GM18519 (cell line): ENCODE results near the gene TBL3.
"Not testable (repeated sequence)": the region's sequence is repeated elsewhere in the genome, so short reads cannot be mapped to it uniquely, and the experiment has no call there.

Experiments used
- ATAC-seq: cut with Tn5 transposase; IDR thresholded peaks from one replicate; pipeline ENCODE4 v1.9.1; 2021; ENCODE audit warnings: mild to moderate bottlenecking, moderate library complexity; ENCODE audit not compliant: unreplicated experiment, low FRiP score

The TBL3 gene

DNA sequence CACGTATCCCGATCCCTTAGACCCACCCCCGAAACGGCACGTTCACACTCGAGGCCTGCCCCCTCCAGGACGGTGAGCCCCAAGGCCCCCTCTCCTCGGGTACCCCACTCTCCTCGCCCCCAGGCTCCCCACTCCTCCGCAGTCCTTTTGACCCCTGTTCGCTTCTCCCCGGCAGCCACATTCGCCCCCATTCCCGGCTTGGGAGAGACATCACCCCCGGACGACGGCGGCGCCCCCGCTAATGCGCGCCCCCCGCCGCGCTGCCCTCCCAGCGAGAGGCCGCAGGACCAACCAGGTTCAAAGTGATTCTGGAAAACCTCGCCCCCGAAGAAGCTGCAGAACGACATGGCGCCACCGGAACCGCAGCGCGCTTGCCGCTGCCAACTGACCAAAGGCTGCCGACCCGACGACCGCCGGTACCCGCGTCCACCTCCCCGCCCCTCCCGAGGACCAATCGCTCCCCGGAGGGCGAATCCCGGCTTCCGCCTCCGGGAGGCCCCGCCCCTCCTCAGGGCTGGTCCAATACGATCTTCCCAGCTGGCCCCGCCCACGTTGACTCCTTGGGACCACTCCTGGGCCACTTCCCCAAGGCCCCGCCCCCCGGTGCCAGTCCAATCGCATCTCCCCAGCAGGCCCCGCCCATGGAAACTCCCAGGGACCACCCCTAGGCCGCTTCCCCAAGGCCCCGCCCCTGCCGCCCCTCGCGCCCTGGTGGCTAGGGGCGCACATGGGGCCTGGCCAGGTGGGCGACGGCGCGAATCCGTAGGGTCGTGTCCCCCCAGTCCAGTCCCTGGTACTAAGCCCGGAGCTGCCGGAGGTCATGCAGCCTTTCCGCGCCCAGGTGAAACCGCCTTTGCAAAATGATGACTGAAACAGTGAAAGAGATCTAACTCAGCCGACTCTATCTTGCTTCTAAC lies 28.8 kb upstream of the TBL3 start, which contains the start of gene MSRB1:
TSS of gene MSRB1 (minus strand) at position 390 of the 917 bp plus-strand sequence. CDS start at position 347, 43 bp downstream.
- peak; percentile 85 for ATAC-seq

DNA sequence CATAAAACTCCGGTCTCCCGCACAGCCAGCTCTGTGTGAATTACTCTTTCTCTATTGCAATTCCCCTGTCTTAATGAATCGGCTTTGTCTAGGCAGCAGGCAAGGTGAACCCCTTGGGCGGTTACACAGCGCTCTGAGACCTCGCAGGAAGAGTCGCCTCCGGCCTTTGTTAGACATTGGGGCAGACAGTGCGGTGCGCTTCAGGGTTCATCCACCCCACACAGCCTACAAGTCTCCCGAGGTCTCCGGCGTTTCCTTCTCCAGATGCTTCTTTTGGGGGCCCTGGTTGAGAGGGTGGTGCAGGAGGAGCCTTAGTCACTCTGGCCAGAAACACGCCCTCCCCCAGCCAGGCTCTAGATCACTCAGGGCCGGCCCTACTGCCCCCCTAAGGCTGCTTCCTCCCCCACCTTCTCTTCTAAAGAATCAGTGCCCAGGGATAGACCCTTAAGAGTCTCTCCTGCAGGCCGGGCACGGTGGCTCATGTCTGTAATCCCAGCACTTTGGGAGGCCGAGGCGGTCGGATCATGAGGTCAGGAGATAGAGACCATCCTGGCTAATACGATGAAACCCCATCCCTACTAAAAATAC lies 27.1 kb upstream of the TBL3 start:
- ATAC-seq = no peak

DNA sequence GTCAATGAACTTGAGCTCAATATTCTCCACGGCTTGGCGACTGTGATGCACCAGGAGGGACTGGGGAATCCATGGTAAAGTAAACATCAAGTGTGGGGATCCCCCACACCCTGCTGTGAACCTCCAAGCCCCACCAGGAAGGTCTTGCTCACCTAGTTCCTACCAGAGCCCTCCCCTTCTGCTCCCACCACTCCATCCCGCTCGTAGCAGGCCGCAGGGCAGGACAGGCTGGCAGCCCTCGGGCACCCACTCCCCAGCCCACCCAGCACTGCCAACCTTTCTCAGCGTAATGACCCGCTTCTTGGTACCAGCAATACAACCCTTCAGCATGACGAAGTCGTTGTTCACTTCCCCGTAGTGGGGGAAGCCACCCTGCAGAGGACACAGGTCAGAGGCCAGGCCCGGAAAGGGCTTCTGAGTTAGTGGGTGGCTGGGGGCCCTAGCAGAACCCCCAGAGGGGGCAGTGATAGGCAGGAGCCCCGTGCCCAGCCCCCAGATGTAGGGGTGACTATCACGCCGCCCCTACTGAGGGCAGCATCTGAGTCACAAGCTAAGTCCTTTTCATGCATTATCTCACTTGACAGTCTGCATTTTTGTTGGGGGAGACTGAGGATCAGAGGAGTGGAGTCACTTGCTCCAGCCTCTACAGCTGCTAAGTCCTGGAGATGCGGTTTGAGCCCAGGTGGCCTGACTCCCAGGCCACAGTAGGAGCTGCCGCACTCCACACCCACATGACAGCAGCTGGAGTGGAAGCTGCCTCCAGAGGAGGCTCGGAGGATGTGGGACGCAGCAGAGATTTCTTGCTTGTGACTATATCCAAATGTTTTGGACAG lies 26.1 kb upstream of the TBL3 start:
- ATAC-seq = no peak

DNA sequence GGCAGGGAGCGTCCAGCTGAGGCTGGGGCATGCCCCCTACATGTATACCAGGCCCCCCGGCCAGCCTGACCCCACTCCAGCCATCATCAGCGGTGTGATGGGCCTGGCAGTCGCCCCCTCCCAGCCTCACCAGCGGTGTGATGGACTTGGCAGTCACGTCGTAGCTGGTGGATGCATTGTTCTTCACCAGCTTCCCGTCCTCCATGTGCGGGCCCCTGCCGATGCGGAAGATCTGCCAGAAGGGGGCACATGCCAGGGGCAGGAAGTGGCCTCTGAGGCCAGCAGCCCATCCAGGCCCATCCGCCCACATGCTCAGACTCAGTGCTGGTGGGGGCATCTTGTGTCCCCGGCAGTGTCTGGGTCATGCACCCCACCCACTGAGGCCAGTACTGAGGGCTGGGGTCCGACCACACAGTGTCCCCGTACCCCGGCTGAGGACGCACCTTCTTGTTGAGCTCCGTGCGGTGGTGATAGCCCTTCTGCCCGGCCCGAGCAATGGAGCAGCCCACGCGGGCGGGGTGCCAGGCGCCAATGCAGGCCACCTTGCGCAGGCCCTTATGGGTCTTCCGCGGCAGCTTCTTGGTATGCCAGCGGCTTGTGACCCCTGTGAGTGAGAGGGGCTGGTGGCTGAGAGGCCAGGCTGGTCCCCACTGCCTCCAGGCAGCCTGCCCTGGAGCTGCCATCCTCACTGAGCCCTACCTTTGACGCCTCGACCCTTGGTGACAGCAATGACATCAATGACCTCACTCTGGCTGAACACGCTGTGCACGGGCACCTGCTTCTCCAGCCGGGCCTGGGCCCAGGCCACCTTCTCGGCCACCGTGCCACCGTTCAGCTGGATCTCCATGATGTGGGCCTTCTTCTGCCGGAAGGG lies 25.1 kb upstream of the TBL3 start:
- ATAC-seq = no peak

DNA sequence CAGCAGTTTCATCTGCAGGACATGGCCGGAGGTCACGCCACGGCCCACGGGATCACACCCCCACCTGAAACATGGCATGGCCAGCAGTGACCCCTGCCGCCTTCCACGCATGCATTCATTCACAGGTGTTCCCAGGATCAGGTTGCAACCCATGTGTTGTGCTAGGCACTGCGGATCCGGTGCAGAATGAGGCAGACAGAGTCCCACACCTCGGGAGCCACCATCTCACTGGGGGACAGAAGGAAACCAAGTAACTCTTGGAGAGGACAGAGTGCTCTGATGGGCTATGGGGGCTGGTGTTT lies 24.5 kb upstream of the TBL3 start:
- ATAC-seq = no peak

DNA sequence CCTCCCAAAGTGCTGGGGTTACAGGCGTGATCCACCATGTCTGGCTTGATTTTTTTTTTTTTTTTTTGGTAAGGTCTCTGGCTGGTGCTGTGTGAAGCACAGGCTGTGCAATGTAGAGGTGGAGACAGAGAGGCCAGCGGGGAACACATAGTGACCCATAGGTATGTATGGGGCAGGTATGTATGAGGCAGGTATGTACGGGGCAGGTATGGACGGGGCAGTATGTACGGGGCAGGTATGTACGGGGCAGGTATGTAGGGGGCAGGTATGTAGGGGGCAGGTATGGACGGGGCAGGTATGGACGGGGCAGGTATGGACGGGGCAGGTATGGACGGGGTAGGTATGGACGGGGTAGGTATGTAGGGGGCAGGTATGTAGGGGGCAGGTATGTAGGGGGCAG lies 22.3 kb upstream of the TBL3 start:
- no peak for ATAC-seq

DNA sequence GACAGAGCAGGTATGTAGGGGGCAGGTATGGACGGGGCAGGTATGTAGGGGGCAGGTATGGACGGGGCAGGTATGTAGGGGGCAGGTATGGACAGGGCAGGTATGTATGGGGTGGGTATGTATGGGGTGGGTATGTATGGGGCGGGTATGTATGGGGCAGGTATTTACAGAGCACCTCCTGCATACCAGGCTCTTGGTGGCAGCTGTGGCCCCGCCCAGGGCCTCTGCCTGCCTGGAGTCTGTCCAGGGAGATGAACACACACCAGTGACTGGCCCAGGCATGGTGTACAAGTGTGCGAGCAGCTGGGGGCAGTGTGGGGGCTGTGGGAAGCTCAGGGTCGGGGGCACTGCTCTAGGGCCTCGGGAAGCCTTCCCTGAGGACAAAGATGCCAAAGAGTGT lies 21.8 kb upstream of the TBL3 start:
- ATAC-seq = no peak

DNA sequence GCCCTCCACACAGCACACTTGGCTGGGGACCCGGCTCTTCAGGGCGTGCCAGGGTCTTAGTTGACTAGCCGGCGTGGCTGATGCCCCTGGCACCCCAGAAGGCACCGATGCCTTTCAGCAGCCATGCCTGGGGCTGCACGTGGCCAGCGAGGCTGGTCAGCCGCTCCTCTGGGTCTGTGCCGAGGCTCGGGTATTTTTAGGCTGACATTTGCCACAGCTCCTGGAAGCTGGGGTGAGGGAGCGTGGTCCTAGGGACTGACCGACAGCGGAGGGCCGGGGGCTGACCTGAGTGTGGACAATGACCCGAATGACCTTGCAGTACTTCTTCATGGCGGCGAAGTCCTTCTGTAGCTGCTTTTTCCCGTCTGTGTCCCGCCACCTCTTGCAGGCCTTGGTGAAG lies 21.3 kb upstream of the TBL3 start:
- ATAC-seq = no peak

DNA sequence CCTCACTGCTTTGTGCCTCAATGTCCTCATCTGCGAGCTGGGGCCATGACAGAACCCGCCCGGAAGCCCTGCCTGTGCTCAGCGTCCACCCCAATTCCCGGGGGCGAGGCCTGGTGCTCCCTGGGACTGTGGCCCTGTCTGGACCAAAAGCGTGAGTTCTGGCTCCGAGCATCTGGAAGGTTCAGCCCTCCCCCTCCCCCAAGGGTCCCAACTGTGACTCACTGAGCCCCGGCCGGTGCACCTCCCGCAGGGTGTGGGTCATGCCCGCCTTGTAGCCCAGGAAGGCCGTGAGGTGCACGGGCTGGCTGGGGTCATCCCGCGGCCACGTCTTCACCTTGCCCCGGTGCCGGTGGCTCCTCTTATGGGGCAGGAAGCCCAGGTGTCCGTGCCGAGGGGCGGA lies 18.1 kb upstream of the TBL3 start:
- no peak for ATAC-seq

DNA sequence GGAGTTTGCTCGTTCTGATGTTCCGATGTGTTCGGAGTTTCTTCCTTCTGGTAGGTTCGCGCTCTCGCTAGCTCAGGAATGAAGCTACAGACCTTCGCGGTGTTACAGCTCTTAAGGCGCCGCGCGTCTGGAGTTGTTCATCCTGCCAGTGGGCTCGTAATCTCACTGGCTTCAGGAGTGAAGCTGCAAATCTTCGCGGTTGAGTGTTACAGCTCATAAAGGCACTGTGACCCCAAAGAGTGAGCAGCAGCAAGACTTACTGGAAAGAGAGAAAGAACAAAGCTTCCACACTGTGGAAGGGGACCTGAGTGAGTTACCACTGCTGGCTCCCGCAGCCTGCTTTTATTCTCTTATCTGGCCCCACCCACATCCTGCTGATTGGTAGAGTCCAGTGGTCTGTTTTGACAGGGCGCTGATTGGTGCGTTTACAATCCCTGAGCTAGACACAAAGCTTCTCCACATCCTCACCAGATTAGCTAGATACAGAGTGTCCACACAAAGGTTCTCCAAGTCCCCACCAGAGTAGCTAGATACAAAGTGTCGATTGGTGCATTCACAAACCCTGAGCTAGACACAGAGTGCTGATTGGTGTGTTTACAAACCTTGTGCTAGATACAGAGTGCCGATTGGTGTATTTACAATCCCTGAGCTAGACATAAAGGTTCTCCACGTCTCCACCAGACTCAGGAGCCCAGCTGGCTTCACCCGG lies 14.3 kb upstream of the TBL3 start:
- not testable (repeated sequence) for ATAC-seq

DNA sequence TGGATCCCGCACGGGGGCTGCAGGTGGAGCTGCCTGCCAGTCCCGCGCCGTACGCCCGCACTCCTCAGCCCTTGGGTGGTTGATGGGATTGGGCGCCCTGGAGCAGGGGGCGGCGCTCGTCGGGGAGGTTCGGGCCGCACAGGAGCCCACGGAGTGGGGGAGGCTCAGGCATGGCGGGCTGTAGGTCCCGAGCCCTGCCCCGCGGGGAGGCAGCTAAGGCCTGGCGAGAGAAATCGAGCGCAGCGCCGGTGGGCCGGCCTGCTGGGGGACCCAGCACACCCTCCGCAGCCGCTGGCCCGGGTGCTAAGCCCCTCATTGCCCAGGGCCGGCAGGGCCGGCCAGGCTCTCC lies 13.7 kb upstream of the TBL3 start:
- ATAC-seq = not testable (repeated sequence)

DNA sequence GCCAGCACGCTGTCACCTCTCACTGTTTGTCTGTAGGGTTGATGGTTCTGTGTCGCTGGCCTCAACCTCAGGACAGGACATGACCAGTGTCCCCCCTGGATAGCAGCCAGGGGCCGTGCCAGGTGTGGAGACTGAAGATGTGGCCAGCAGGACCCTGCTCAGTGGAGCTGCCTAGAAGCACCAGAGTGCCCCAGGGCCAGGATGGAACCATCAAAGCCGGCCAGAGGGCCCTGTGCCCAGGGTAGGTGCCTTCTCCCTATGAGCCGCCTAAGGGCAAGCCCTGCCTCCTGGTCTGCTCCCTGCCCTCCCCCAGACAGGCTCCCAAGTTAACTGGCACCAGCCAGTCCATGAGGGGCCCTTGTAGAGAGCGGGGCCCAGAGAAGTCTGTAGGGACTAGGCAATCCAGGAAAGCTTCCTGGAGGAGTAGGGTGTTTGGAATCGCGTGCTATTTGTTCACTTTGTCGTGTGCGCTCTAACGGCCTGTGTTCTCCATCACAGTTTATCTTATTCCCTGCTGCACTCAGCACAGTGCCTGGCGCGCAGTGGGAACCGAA lies 13.1 kb upstream of the TBL3 start:
- ATAC-seq = no peak

DNA sequence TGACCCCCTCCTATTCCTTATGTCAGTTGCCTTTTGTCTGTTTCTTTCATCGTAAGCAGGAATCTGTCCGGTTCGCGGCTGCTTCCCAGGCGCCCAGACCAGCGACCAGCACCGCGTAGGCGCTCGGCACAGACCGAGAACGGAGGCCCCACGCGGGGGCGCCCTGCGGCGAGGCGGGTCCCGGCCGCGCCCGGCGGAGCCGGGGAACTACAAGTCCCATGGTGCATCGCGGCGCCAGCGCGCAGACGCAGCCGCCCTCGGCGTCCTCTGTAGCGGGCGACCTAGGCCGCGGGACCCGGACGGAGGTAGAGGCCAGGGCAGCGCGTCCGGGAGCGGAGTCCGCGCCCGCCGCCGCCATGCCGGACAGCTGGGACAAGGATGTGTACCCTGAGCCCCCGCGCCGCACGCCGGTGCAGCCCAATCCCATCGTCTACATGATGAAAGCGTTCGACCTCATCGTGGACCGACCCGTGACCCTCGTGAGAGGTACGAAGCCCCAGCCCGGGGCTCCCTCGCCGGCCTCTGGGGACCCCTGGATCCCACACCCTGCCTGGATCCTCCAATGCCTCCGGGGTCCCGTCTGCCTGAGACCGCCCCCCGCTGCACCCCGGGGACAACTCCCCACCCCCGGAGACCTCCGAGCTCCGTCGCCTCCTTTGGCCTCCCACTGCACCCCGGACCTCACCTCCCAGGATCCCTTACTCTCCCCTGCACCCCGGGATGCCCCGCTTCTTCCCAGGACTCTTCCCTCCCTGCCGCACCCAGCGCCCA lies 12.4 kb upstream of the TBL3 start, which contains the start of gene NDUFB10:
TSS of gene NDUFB10 (plus strand) at position 270 of the 771 bp plus-strand sequence. CDS start at position 357, 87 bp downstream.
- ATAC-seq = peak; percentile 62

DNA sequence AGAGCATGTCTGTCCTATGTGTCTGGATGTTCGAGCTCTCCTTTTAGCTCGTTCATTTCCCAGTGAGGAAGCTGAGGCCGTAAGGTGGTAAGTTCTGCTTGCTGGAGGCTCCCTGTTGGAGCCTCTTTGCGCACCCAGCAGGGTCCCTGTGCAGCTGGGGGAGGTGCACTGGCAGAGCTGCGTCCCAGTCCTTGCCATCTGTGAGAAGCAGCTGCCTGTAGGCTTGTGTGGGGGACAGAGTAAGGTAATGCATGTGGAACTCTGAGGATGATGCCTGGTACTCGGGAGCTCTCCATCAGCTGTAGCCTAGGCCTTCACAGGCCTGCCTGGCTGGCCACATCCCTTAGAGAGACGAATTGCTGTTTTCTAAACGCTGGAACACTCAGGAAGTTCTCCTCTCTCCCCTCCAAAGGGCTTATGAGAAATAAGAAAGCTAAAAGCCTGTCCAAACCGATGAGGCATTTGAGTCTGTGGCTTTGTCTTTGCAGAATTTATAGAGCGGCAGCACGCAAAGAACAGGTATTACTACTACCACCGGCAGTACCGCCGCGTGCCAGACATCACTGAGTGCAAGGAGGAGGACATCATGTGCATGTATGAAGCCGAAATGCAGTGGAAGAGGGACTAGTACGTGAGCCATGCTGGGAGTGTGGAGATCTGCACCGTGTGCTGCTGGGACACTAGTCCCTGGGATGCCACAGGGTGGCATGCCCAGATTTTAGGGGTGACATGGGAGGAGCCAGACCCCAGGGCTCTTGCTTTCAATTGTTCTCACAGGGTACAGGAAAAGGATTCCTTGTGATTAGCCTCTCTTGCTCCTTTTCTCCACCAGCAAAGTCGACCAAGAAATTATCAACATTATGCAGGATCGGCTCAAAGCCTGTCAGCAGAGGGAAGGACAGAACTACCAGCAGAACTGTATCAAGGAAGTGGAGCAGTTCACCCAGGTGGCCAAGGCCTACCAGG lies 10.9 kb upstream of the TBL3 start:
- ATAC-seq = no peak

DNA sequence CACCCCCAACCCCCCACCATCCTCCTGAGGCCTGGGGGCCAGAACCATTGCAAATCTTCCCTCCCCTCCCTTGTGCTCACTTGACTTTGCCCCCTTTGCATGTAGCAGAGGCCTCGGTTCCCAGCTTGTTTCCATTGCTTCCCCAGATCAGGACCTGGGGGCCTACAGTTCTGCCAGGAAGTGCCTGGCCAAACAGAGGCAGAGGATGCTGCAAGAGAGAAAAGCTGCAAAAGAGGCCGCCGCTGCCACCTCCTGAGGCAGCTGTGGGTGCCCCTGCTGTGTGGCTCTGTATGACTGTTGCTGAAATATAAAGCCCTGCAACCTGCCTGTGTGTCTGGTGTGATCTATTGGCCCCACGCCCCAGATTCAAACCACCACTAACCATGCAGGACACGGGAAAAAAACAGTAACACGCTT lies 10.2 kb upstream of the TBL3 start:
- no peak for ATAC-seq

DNA sequence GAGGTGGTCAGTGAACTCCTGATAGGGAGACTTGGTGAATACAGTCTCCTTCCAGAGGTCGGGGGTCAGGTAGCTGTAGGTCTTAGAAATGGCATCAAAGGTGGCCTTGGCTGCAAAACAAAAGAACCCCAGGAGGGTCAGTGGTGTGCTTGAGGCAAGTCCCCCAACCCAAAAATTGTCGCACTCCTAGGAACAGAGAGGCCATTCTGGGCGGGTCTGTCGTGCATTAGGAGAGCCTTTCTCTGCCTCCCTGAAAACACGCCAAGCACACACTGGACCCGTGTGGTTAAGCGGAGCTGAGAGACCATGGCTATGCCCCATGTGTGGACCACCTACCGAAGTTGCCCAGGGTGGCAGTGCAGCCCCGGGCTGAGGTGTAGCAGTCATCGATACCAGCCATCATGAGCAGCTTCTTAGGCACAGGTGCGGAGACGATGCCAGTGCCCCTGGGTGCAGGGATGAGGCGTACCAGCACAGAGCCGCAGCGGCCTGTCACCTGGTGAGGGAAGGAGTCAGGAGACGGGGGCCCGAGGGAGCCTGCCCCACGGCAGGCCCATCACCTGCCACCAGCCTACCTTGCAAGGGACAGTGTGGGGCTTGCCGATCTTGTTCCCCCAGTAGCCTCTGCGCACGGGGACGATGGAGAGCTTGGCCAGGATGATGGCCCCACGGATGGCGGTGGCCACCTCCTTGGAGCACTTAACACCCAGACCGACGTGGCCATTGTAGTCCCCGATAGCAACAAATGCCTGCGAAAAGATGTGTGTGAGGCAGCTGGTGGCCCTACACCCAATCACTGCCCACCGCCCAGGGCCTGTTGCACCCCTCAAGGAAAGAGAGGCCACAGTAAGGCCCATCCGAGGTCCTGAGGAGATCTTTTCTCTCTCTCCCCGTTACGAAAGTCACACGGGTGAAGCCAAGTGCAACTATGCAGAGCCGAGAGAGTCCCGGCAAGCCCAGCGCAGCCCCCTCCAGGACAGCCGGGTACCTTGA lies 9.4 kb upstream of the TBL3 start:
- ATAC-seq = not testable (repeated sequence)
